Uterus (tissue), 2 donors: ENCODE measurements around the gene FNIP2.

ENCODE experiments used
- POLR2A ChIP-seq, 2 donors: fragments of 450-650 bp; IDR thresholded peaks; one replicate each; pipeline ENCODE4 v1.6.1; 2016; ENCODE audit warnings: antibody characterized with exemption in 2 of 2, mild to moderate bottlenecking in 1 of 2, moderate library complexity in 1 of 2
- TF ChIP-seq, protein P1 (sequence below), 4 experiments: fragments of 200-600 bp in 2 of 4; fragments of 450-650 bp in 2 of 4; sonication (generic) in 2 of 4; IDR thresholded peaks; one replicate each; pipeline ENCODE4 v1.5.1; 2016 to 2019; ENCODE audit warnings: antibody characterized with exemption in 4 of 4, mild to moderate bottlenecking in 2 of 4, moderate library complexity in 1 of 4

DNA sequence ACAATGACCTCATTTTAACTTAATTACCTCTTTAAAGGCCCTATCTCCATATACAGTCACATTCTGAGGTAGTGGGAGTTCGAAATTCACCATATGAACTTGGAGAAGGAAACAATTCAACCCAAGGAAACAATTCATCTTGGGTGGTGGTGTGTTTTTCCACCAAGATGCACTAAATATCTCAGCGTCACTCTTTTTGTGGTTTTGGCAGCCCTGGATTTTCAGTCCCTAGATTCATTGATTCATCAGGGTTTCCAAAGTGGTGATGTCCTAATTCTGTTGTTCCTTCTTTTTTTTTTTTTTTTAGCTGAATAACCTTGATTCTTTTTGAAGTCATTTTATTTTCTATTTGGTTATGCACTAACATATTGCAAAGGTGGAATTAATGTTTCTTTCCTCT is 171.4 kb downstream of the FNIP2 start:
- TF ChIP-seq, protein P1, sequence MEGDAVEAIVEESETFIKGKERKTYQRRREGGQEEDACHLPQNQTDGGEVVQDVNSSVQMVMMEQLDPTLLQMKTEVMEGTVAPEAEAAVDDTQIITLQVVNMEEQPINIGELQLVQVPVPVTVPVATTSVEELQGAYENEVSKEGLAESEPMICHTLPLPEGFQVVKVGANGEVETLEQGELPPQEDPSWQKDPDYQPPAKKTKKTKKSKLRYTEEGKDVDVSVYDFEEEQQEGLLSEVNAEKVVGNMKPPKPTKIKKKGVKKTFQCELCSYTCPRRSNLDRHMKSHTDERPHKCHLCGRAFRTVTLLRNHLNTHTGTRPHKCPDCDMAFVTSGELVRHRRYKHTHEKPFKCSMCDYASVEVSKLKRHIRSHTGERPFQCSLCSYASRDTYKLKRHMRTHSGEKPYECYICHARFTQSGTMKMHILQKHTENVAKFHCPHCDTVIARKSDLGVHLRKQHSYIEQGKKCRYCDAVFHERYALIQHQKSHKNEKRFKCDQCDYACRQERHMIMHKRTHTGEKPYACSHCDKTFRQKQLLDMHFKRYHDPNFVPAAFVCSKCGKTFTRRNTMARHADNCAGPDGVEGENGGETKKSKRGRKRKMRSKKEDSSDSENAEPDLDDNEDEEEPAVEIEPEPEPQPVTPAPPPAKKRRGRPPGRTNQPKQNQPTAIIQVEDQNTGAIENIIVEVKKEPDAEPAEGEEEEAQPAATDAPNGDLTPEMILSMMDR (IDR thresholded peaks at IDR 0.05), result no peak
- no peak for TF ChIP-seq POLR2A (IDR thresholded peaks at IDR 0.05)
